Tibial nerve (tissue), 4 donors: ENCODE results near the gene CLIC2. TPM values are rescaled to one million over a fixed set of nuclear protein-coding genes. Genes with fewer than 3 reads are reported as not detected.
"Not testable (repeated sequence)": the region's sequence is repeated elsewhere in the genome, so short reads cannot be mapped to it uniquely, and the experiment has no call there.

ENCODE experiments used
- DNase-seq, 2 donors: peaks; one replicate each; pipeline ENCODE4 v3.0.0-alpha.2; 2019; ENCODE audit warnings: low spot score in 2 of 2
- H3K27ac ChIP-seq, 4 donors: fragments of 200-600 bp; sonication (generic) in 3 of 4; one replicate each; pipeline ENCODE4 v1.5.1; 2017 to 2019; ENCODE audit warnings: mild to moderate bottlenecking in 1 of 4
- H3K27me3 ChIP-seq, 2 donors: fragments of 200-600 bp; sonication (generic) in 1 of 2; one replicate each; pipeline versions ENCODE4 v1.5.1 to v1.6.0; 2017 to 2019
- H3K36me3 ChIP-seq, 3 donors: fragments of 200-600 bp; sonication (generic); one replicate each; pipeline ENCODE4 v1.5.1; 2018 to 2019
- H3K4me1 ChIP-seq, 4 donors: fragments of 200-600 bp; sonication (generic) in 3 of 4; one replicate each; pipeline ENCODE4 v1.5.1; 2017 to 2019
- H3K4me3 ChIP-seq, 4 donors: fragments of 200-600 bp; sonication (generic) in 3 of 4; one replicate each; pipeline ENCODE4 v1.5.1; 2017 to 2019; ENCODE audit warnings: mild to moderate bottlenecking in 1 of 4, moderate library complexity in 1 of 4
- H3K9me3 ChIP-seq, 4 donors: fragments of 200-600 bp; sonication (generic) in 3 of 4; one replicate each; pipeline ENCODE4 v1.5.1; 2017 to 2019
- EP300 ChIP-seq, 2 donors: sonication (generic); formaldehyde crosslinking; IDR thresholded peaks; one replicate each; pipeline ENCODE4 v1.6.1; 2017; ENCODE audit warnings: antibody characterized with exemption in 2 of 2, mild to moderate bottlenecking in 1 of 2
- POLR2A ChIP-seq, 2 donors: fragments of 450-650 bp; IDR thresholded peaks; one replicate each; pipeline ENCODE4 v1.6.1; 2017; ENCODE audit warnings: antibody characterized with exemption in 2 of 2, mild to moderate bottlenecking in 2 of 2, moderate library complexity in 2 of 2
- WGBS, 2 donors: methylation state at CpG; one replicate each; pipeline ENCODE4 v1.1.5; 2018; 5-methylcytosine and 5-hydroxymethylcytosine counted together
- total RNA-seq, 4 donors: library from RNA; depleted of rRNA; stranded (reverse); fragments of >200 nt; gene quantifications; one replicate each; pipeline ENCODE4 v1.1.0, GENCODE V29; 2016
- TF ChIP-seq, protein P1 (sequence below), 5 experiments: fragments of 200-600 bp in 3 of 5; fragments of 450-650 bp in 2 of 5; sonication (generic) in 3 of 5; IDR thresholded peaks; one replicate each; pipeline ENCODE4 v1.5.1; 2016 to 2019; ENCODE audit warnings: antibody characterized with exemption in 5 of 5, mild to moderate bottlenecking in 3 of 5, moderate library complexity in 2 of 5

The CLIC2 gene
- total RNA-seq = 10 to 100 TPM; 12.0 to 21.6 (median 18.3) TPM

DNA sequence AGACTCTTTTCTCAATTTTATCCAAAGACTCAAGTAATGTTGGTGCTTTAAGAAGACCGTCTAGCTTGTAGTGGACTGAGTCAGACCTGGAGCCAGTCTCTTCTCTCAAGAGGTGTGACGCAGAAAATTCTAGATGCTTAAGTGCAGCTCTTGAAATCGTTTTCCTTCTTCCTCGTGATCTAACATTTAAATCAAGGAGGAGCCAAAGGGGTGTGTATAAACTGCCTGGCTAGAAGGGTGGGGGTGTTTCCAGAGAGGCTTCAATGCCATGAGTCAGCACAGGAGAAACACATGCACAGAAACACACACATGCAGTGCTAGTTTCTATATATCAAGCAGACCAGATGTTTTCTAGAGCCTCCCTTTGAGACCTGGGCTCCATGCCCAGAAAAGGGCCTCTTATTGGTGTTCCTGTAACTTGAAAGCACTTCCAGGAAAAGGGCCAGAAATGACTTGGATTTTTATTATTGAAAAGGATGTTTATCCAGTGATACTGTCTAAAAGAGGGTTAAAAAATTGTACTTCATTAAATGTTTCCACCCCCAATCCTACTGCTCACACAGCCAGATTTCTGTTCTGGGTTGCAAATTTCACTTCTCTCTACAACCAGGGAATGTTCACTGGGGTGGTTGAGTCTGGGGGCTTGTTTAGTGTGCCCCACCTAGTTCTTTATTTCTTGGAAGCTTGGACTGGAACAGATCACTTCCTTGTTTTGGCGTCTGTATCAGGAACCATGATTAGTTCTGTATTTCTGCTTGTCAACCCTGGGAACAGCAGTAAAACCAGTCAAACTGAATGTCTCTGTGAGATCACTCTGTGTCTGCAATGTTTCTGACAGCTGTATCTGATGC lies at the start of gene CLIC2:
Gene CLIC2, minus strand, starts transcription at position 129 of the 851 bp plus-strand sequence. CDS start 187 bp downstream, outside the sequence.
- no peaks in the 10 kb centered on the region for H3K9me3 ChIP-seq
- TF ChIP-seq, protein P1, sequence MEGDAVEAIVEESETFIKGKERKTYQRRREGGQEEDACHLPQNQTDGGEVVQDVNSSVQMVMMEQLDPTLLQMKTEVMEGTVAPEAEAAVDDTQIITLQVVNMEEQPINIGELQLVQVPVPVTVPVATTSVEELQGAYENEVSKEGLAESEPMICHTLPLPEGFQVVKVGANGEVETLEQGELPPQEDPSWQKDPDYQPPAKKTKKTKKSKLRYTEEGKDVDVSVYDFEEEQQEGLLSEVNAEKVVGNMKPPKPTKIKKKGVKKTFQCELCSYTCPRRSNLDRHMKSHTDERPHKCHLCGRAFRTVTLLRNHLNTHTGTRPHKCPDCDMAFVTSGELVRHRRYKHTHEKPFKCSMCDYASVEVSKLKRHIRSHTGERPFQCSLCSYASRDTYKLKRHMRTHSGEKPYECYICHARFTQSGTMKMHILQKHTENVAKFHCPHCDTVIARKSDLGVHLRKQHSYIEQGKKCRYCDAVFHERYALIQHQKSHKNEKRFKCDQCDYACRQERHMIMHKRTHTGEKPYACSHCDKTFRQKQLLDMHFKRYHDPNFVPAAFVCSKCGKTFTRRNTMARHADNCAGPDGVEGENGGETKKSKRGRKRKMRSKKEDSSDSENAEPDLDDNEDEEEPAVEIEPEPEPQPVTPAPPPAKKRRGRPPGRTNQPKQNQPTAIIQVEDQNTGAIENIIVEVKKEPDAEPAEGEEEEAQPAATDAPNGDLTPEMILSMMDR (IDR thresholded peaks at IDR 0.05) = no peak
- TF ChIP-seq POLR2A (IDR thresholded peaks at IDR 0.05) (peak in 1 of 2 donors; percentile 23), EP300 (IDR thresholded peaks at IDR 0.05) (peak in 1 of 2 donors; percentile 45)
- 42 to 49% methylated on average over 5 of the region's 5 CpGs for WGBS, 2 donors
- DNase-seq = peak; percentile 9 to 12
- H3K27me3 ChIP-seq = no peaks in the 10 kb centered on the region
- no peaks in the 10 kb centered on the region for H3K36me3 ChIP-seq
- peak within 1 kb of the TSS in 3 of 4 donors; percentile 26 to 73 (median 70) for H3K27ac ChIP-seq
- H3K4me3 ChIP-seq = peak within 1 kb of the TSS in 3 of 4 donors; percentile 15 to 40 (median 18)
- no peaks in the 10 kb centered on the region for H3K4me1 ChIP-seq

- WGBS, 2 donors = no CpG with 5 or more reads among the region's 64 CpGs
Measured at GRCh38 chrX:155382529-155382967, 48.1 kb upstream of the CLIC2 start.

DNA sequence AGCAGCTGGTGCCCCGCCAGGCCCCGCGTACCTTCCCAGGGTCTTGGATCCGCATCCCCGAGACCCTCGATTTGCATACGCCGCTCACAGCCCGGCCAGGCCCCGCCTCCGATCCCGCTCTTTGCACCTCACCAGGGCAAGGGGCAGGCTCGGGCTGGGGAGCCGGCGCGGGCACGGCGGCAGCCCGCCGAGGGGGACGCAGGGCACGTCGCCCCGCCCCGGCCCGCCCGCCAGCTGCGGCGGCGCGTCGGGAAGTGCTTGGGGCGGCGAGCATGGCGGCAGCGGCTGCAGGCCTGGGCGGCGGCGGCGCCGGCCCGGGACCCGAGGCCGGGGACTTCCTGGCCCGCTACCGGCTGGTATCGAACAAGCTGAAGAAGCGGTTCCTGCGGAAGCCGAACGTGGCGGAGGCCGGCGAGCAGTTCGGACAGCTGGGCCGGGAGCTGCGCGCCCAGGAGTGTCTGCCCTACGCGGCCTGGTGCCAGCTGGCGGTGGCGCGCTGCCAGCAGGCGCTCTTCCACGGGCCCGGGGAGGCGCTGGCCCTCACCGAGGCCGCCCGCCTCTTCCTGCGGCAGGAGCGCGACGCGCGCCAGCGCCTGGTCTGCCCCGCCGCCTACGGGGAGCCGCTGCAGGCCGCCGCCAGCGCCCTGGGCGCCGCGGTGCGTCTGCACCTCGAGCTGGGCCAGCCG lies 47.6 kb upstream of the CLIC2 start, which contains the start of gene F8A2:
Gene F8A2, plus strand, starts transcription at position 253 of the 686 bp plus-strand sequence. Its CDS starts 20 bp downstream, at position 273.
- not testable (repeated sequence) for H3K27ac ChIP-seq, H3K36me3 ChIP-seq, H3K9me3 ChIP-seq, H3K27me3 ChIP-seq, H3K4me3 ChIP-seq, DNase-seq, H3K4me1 ChIP-seq
- no CpG with 5 or more reads among the region's 90 CpGs for WGBS, 2 donors

More at GRCh38 chrX:155382529-155382967, 48.1 kb upstream of the CLIC2 start:
- H3K27ac ChIP-seq, H3K36me3 ChIP-seq, H3K9me3 ChIP-seq, H3K4me1 ChIP-seq, H3K4me3 ChIP-seq, DNase-seq, H3K27me3 ChIP-seq: not testable (repeated sequence)

- not testable (repeated sequence) for H3K36me3 ChIP-seq, H3K4me3 ChIP-seq, H3K27me3 ChIP-seq, H3K4me1 ChIP-seq, H3K9me3 ChIP-seq, DNase-seq, H3K27ac ChIP-seq
- no CpG with 5 or more reads among the region's 7 CpGs for WGBS, 2 donors
Measured at GRCh38 chrX:155379802-155380201, 45.4 kb upstream of the CLIC2 start.

GRCh38 chrX:155373777-155374458 lies 39.5 kb upstream of the CLIC2 start:
- H3K27me3 ChIP-seq = not testable (repeated sequence)

GRCh38 chrX:155363712-155364111 lies 29.3 kb upstream of the CLIC2 start:
- no CpG with 5 or more reads among the region's 7 CpGs for WGBS, 2 donors
- not testable (repeated sequence) for DNase-seq, H3K27ac ChIP-seq, H3K4me3 ChIP-seq, H3K36me3 ChIP-seq, H3K9me3 ChIP-seq, H3K4me1 ChIP-seq, H3K27me3 ChIP-seq

More at GRCh38 chrX:155373777-155374458, 39.5 kb upstream of the CLIC2 start:
- not testable (repeated sequence) for H3K4me3 ChIP-seq, DNase-seq, H3K9me3 ChIP-seq, H3K27ac ChIP-seq, H3K36me3 ChIP-seq, H3K4me1 ChIP-seq
- WGBS, 2 donors = no CpG with 5 or more reads among the region's 9 CpGs

DNA sequence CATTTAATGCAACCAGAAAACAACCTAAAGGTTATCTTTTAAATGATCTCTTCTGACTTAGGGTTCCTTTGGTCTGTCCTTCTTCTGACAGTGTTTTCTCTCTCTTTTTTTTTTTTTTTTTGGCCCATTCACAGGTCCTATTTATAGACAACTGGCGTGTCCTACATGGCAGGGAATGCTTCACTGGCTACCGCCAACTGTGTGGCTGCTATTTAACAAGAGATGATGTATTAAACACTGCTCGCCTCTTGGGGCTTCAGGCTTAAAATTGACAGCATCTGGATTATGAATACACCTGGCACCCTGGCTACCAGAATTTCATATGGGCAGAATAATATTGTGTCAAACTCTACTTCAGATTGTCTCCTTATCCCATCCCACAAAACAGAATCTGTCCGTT lies 15.0 kb upstream of the CLIC2 start:
- not testable (repeated sequence) for H3K4me1 ChIP-seq, H3K27me3 ChIP-seq, H3K36me3 ChIP-seq, H3K9me3 ChIP-seq, DNase-seq, H3K27ac ChIP-seq, H3K4me3 ChIP-seq
- no CpG with 5 or more reads among the region's 4 CpGs for WGBS, 2 donors

GRCh38 chrX:155345689-155346088 lies 11.3 kb upstream of the CLIC2 start:
- not testable (repeated sequence) for H3K36me3 ChIP-seq, H3K9me3 ChIP-seq, H3K27me3 ChIP-seq, DNase-seq, H3K4me1 ChIP-seq, H3K27ac ChIP-seq, H3K4me3 ChIP-seq
- no CpG with 5 or more reads among the region's 1 CpG for WGBS, 2 donors

GRCh38 chrX:155335337-155335712 lies 911 bp upstream of the CLIC2 start:
- H3K27me3 ChIP-seq, H3K4me1 ChIP-seq, H3K9me3 ChIP-seq, H3K27ac ChIP-seq, DNase-seq, H3K4me3 ChIP-seq, H3K36me3 ChIP-seq: not testable (repeated sequence)
- 55 to 71% methylated on average over 1 of the region's 1 CpG for WGBS, 2 donors
